ENCODE measurements around the gene TRPV5. TPM values are rescaled to one million over a fixed set of nuclear protein-coding genes. Genes with fewer than 3 reads are reported as not detected.

The TRPV5 gene
- total and polyA plus RNA-seq, 2 of the 8 experiments (the other 6 are each of a cell fraction or from before 2014, with no cell fraction given): 0.03 TPM; not detected in 1

- 84% methylated on average over 6 of the region's 7 CpGs; no CpG with 5 or more reads in 1 of the 2 experiments for WGBS, 2 experiments (ENCODE audit: extremely low coverage in 1 of 2, insufficient coverage in 1 of 2, insufficient read length in 1 of 2, insufficient replicate concordance in 2 of 2, low coverage in 1 of 2, low lambda C conversion rate in 2 of 2, missing lambda C conversion rate in 1 of 2)
- Histone ChIP-seq H3K4me3 (ENCODE audit: extremely low read depth in 1 of 4, insufficient read depth in 2 of 4, low read depth in 3 of 4, low read length in 4 of 4) (no peak overlapping the region), H2BK120ac (replicated peaks; ENCODE audit: low read depth, low read length) (no peak overlapping the region), H4K8ac (ENCODE audit: extremely low read depth, insufficient read depth, low read length) (no peak overlapping the region), H3K4me1 (replicated peaks in 1 of 4; ENCODE audit: control insufficient read depth in 3 of 4, insufficient read depth in 4 of 4, low read length in 3 of 4) (no peaks in the 10 kb centered on the region; a peak in 1 of 7 replicates), H2BK15ac (ENCODE audit: low read length) (no peak overlapping the region), H3K23ac (ENCODE audit: insufficient read length) (no peak overlapping the region), H3K79me2 (ENCODE audit: control insufficient read depth in 1 of 2, insufficient read depth in 2 of 2, low read length in 2 of 2) (no peaks in the 10 kb centered on the region), H3K56ac (replicated peaks; ENCODE audit: insufficient read length, low read depth, low read length) (no peak overlapping the region), H3K79me1 (ENCODE audit: low read depth, low read length) (no peaks in the 10 kb centered on the region; the same call in 1 of the 2 replicates), H3K27me3 (replicated peaks in 1 of 4; ENCODE audit: control insufficient read depth in 3 of 4, extremely low read depth in 1 of 4, insufficient read depth in 3 of 4, low read length in 3 of 4) (no peaks in the 10 kb centered on the region; a peak in 1 of 7 replicates), H3K14ac (ENCODE audit: insufficient read length) (no peak overlapping the region), H3K18ac (ENCODE audit: extremely low read depth, low read length) (no peak overlapping the region), H2AFZ (ENCODE audit: low read length) (no peak overlapping the region), H3K4me2 (ENCODE audit: insufficient read depth in 1 of 2, low read depth in 2 of 2, low read length in 2 of 2) (no peak overlapping the region), H2BK20ac (ENCODE audit: low read length) (no peak overlapping the region), H4K91ac (replicated peaks; ENCODE audit: insufficient read length, low read length) (no peak overlapping the region), H3K23me2 (ENCODE audit: low read depth, low read length) (no peaks in the 10 kb centered on the region), H3K36me3 (ENCODE audit: control insufficient read depth in 2 of 4, insufficient read depth in 4 of 4, low read length in 3 of 4) (no peaks in the 10 kb centered on the region), H3K9ac (replicated peaks in 1 of 4; ENCODE audit: extremely low read depth in 1 of 4, low read depth in 3 of 4, low read length in 3 of 4) (no peak overlapping the region), H2BK12ac (ENCODE audit: low read depth, low read length) (no peak overlapping the region), H4K5ac (ENCODE audit: insufficient read length, low read depth, low read length) (no peak overlapping the region), H2BK5ac (ENCODE audit: low read depth, low read length) (no peak overlapping the region), H3K9me3 (ENCODE audit: insufficient read depth in 2 of 2, low read depth in 1 of 2, low read length in 1 of 2) (no peaks in the 10 kb centered on the region), H3K4ac (replicated peaks; ENCODE audit: insufficient read length, low read depth, low read length) (no peak overlapping the region), H4K20me1 (replicated peaks in 1 of 2; ENCODE audit: control insufficient read depth in 1 of 2, insufficient read depth in 2 of 2, low read length in 2 of 2) (no peaks in the 10 kb centered on the region), H3K27ac (ENCODE audit: low read depth, low read length) (no peak overlapping the region), H2AK5ac (ENCODE audit: low read depth, low read length) (no peak overlapping the region)
- ChIA-PET CTCF (ENCODE audit: partially characterized antibody) (interaction anchor here (0.9 to 13.9 kb wide), 12 partner anchors 12 to 351 kb away, joined by 3 to 332 read pairs (median 10); partner anchors contain the start of gene EPHB6), POLR2A (ENCODE audit: partially characterized antibody) (no interaction called here)
- TF ChIP-seq ATF3 (IDR thresholded peaks at IDR 0.05; ENCODE audit: insufficient read depth, low read depth, low read length) (no peak), CTCF (IDR thresholded peaks at IDR 0.05; ENCODE audit: control extremely low read depth in 1 of 3, insufficient read depth in 1 of 3, low read depth in 1 of 3, low read length in 3 of 3) (no peak), HDAC2 (IDR thresholded peaks at IDR 0.05; ENCODE audit: borderline replicate concordance in 1 of 2, low read depth in 2 of 2, low read length in 2 of 2) (no peak), SP2 (IDR thresholded peaks at IDR 0.05; ENCODE audit: low read length) (no peak), RXRA (IDR thresholded peaks at IDR 0.05; ENCODE audit: insufficient read depth, low read depth, low read length) (no peak), EZH2 (IDR thresholded peaks at IDR 0.05; ENCODE audit: low read depth, low read length, severe bottlenecking) (no peak), POU5F1 (IDR thresholded peaks at IDR 0.05; ENCODE audit: low read depth, low read length) (no peak), CTBP2 (IDR thresholded peaks at IDR 0.05; ENCODE audit: borderline replicate concordance, insufficient read depth, insufficient read length, low read length) (no peak)
- DNase-seq (ENCODE audit: low read depth in 1 of 2, low spot score in 2 of 2) (no peak), FAIRE-seq (no peak)
These were observed 59.1 kb downstream of the TRPV5 start for GRCh38 chr7:142874409-142874808.

All from H1 (cell line).